ENCODE measurements around the gene SPDEF.

- TF ChIP-seq RAD21 (IDR thresholded peaks at IDR 0.05; ENCODE audit: low read depth) (no peak), NFIC (IDR thresholded peaks at IDR 0.05) (no peak), TEAD4 (IDR thresholded peaks at IDR 0.05) (no peak), CREB1 (IDR thresholded peaks at IDR 0.05; ENCODE audit: low read depth) (no peak), EP300 (IDR thresholded peaks at IDR 0.05; ENCODE audit: borderline replicate concordance) (no peak)
These were observed 28.1 kb downstream of the SPDEF start for GRCh38 chr6:34527751-34528670.
